ENCODE measurements around the gene NOD1. TPM values are rescaled to one million over a fixed set of nuclear protein-coding genes. Genes with fewer than 3 reads are reported as not detected.
A peak's percentile ranks its signal among the peaks of the same experiment; 100 is the strongest.

Gene NOD1
- total and polyA plus RNA-seq, 2 of the 8 experiments (the other 6 are each of a cell fraction or from before 2014, with no cell fraction given), result 3.8 to 6.5 TPM

DNA sequence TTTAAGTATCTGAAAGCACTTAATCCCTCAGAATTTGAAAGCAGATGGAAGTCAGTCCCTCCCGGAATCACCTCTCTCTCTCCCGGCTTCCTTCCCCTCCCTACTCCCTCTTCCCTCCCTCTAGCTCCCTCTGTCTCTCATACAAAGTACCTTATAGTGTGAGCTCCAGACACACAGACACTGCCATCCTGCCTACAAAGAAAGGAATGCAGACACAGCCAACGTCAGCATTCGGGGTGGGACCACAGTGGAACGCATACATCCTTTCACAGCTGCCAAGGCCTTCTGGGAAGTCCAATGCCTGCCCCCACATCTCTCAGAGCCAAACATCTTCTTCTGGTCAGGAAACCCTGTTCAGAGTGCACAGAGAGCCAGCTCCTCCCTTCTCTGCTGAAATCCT lies 9.3 kb downstream of the NOD1 start (continued):
- TF ChIP-seq, protein P1, sequence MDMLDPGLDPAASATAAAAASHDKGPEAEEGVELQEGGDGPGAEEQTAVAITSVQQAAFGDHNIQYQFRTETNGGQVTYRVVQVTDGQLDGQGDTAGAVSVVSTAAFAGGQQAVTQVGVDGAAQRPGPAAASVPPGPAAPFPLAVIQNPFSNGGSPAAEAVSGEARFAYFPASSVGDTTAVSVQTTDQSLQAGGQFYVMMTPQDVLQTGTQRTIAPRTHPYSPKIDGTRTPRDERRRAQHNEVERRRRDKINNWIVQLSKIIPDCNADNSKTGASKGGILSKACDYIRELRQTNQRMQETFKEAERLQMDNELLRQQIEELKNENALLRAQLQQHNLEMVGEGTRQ (IDR thresholded peaks at IDR 0.05; ENCODE audit: low read length), result no peak
- TF ChIP-seq TBP (IDR thresholded peaks at IDR 0.05; ENCODE audit: low read depth, low read length) (no peak), CREB1 (IDR thresholded peaks at IDR 0.05) (peak; percentile 80), SP2 (IDR thresholded peaks at IDR 0.05; ENCODE audit: low read length) (no peak), BCL11A (IDR thresholded peaks at IDR 0.05; ENCODE audit: low read depth in 2 of 2, low read length in 2 of 2) (no peak), HDAC2 (IDR thresholded peaks at IDR 0.05; ENCODE audit: borderline replicate concordance in 1 of 2, low read depth in 2 of 2, low read length in 2 of 2) (no peak), POLR2A (IDR thresholded peaks at IDR 0.05; ENCODE audit: control extremely low read depth in 1 of 2, low read depth in 2 of 2, low read length in 2 of 2) (0 out of 3 replicates have a peak, but pooled peaks of 1 of the 2 experiments have one; percentile 26), ASH2L (IDR thresholded peaks at IDR 0.05; ENCODE audit: low read length) (peak; percentile 44), SIN3A (conservative IDR thresholded peaks at IDR 0.05 in 1 of 2, IDR thresholded peaks at IDR 0.05 in 1 of 2; ENCODE audit: low read depth in 1 of 2, low read length in 2 of 2) (no peak), MAFK (IDR thresholded peaks at IDR 0.05; ENCODE audit: low read depth, low read length) (no peak), RAD21 (IDR thresholded peaks at IDR 0.05 in 1 of 2, conservative IDR thresholded peaks at IDR 0.05 in 1 of 2; ENCODE audit: low read depth in 2 of 2, low read length in 2 of 2) (peak; percentile 48 to 59), CTCF (IDR thresholded peaks at IDR 0.05; ENCODE audit: control extremely low read depth in 1 of 3, insufficient read depth in 1 of 3, low read depth in 1 of 3, low read length in 3 of 3) (peak; percentile 15 to 65 (median 55)), CBX5 (IDR thresholded peaks at IDR 0.05; ENCODE audit: low read depth, low read length) (no peak), EGR1 (IDR thresholded peaks at IDR 0.05; ENCODE audit: borderline replicate concordance, low read depth, low read length) (peak; percentile 56; the same call in 1 of the 2 replicates), RXRA (IDR thresholded peaks at IDR 0.05; ENCODE audit: insufficient read depth, low read depth, low read length) (no peak)

All from H1 (cell line).